GM18526 (cell line): ENCODE measurements around the gene DCHS2.

ENCODE experiments used
- POLR2A ChIP-seq: IDR thresholded peaks from 3 replicates; pipeline ENCODE4 v1.6.1; 2011; ENCODE audit not compliant: insufficient read length; ENCODE audit errors: extremely low read depth

DCHS2 gene

GRCh38 chr4:154491341-154492271 lies at the start of gene DCHS2:
TSS of gene DCHS2 (minus strand) at chr4:154491799. CDS start at chr4:154491355, 444 bp downstream.
- no peak for TF ChIP-seq POLR2A

GRCh38 chr4:154534296-154534695 lies 42.7 kb upstream of the DCHS2 start:
- TF ChIP-seq POLR2A: no peak

GRCh38 chr4:154529728-154530519 lies 38.3 kb upstream of the DCHS2 start:
- TF ChIP-seq POLR2A: no peak

GRCh38 chr4:154528869-154529268 lies 37.3 kb upstream of the DCHS2 start:
- TF ChIP-seq POLR2A: no peak

- no peak for TF ChIP-seq POLR2A
These were observed 35.7 kb upstream of the DCHS2 start for GRCh38 chr4:154527308-154527707.

GRCh38 chr4:154526151-154526550 lies 34.6 kb upstream of the DCHS2 start:
- no peak for TF ChIP-seq POLR2A

GRCh38 chr4:154521607-154522006 lies 30.0 kb upstream of the DCHS2 start:
- TF ChIP-seq POLR2A: no peak

- TF ChIP-seq POLR2A: no peak
These were observed 27.6 kb upstream of the DCHS2 start for GRCh38 chr4:154519214-154519613.

- TF ChIP-seq POLR2A: no peak
These were observed 26.0 kb upstream of the DCHS2 start for GRCh38 chr4:154517591-154517990.

GRCh38 chr4:154516318-154517029 lies 24.9 kb upstream of the DCHS2 start:
- no peak for TF ChIP-seq POLR2A

- no peak for TF ChIP-seq POLR2A
These were observed 20.4 kb upstream of the DCHS2 start for GRCh38 chr4:154511981-154512380.

- no peak for TF ChIP-seq POLR2A
These were observed 19.9 kb upstream of the DCHS2 start for GRCh38 chr4:154511548-154511947.

GRCh38 chr4:154507156-154507555 lies 15.6 kb upstream of the DCHS2 start:
- no peak for TF ChIP-seq POLR2A

- TF ChIP-seq POLR2A: no peak
These were observed 14.7 kb upstream of the DCHS2 start for GRCh38 chr4:154506253-154506652.

- TF ChIP-seq POLR2A: no peak
These were observed 12.0 kb upstream of the DCHS2 start for GRCh38 chr4:154503598-154503997.
